HUES6 (cell line): ENCODE results near the gene SPOCD1.

Experiments used
- H3K27ac ChIP-seq: 2 replicates; pipeline ENCODE4 v1.7.0; 2013; ENCODE audit warnings: low read depth, mild to moderate bottlenecking, low read length, inconsistent platforms
- H3K27me3 ChIP-seq: 2 replicates; pipeline ENCODE4 v1.6.1; 2013; ENCODE audit warnings: low read length; ENCODE audit not compliant: control insufficient read depth, insufficient read depth
- H3K36me3 ChIP-seq: 2 replicates; pipeline ENCODE4 v1.6.1; 2013; ENCODE audit warnings: low read length; ENCODE audit not compliant: control insufficient read depth, insufficient read depth
- H3K4me1 ChIP-seq: 2 replicates; pipeline ENCODE4 v1.6.1; 2013; ENCODE audit warnings: low read length; ENCODE audit not compliant: control insufficient read depth, insufficient read depth
- H3K4me3 ChIP-seq: 2 replicates; pipeline ENCODE4 v1.5.1; 2013; ENCODE audit warnings: low read depth, low read length
- H3K9ac ChIP-seq: one replicate; pipeline ENCODE4 v1.6.1; 2013; ENCODE audit warnings: mild to moderate bottlenecking, low read length
- H3K9me3 ChIP-seq: 2 replicates; pipeline ENCODE4 v1.6.1; 2013; ENCODE audit warnings: low read depth, low read length; ENCODE audit not compliant: control insufficient read depth, insufficient read depth

SPOCD1 gene

GRCh38 chr1:31846484-31846883, 30.7 kb upstream of the SPOCD1 start:
- Histone ChIP-seq H3K36me3 (no peaks in the 10 kb centered on the region), H3K4me1 (no peaks in the 10 kb centered on the region), H3K9ac (no peak overlapping the region), H3K9me3 (no peaks in the 10 kb centered on the region), H3K27ac (no peak overlapping the region), H3K4me3 (no peak overlapping the region), H3K27me3 (no peaks in the 10 kb centered on the region)

GRCh38 chr1:31843506-31843905, 27.7 kb upstream of the SPOCD1 start:
- no peak overlapping the region for H3K27ac ChIP-seq

GRCh38 chr1:31839662-31840343, 24.0 kb upstream of the SPOCD1 start:
- Histone ChIP-seq H3K27ac (no peak overlapping the region), H3K4me1 (no peaks in the 10 kb centered on the region), H3K9ac (no peak overlapping the region)

More at GRCh38 chr1:31843506-31843905, 27.7 kb upstream of the SPOCD1 start:
- Histone ChIP-seq H3K4me1 (no peaks in the 10 kb centered on the region), H3K9ac (no peak overlapping the region), H3K27me3 (no peaks in the 10 kb centered on the region), H3K9me3 (no peaks in the 10 kb centered on the region), H3K4me3 (no peak overlapping the region), H3K36me3 (no peaks in the 10 kb centered on the region)

DNA sequence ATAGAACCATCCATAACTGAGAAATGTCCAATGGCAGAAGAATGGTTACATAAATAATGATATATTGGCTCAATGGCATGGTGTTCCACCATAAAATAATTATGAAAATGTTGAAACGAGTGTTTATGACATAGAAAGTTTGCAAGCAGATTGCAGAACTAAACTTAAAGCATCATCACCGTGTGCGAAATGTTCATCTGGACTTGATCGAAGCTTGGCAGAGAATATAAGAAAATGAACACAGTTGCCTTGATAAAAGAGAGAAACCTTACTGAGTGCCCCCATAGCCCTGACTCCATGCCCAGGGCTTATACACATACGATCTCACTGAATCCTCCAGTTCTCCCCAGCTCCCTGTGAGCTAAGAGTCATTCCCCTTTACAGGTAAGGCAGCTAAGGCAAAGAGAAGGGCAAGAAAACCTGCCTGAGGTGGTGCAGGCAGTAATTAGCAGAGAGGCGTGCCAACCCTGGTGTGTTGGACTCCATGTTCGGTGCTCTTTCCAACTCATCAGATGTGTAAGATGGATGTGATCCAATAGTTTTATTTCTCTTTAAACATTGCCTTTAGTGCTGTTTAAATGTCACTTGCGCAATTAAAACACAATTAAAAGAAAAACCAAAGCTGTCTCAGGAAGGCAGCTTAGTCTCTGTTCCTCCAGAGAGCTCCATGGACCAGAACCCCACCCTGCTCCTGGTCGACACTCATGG, 21.8 kb upstream of the SPOCD1 start:
- H3K27me3 ChIP-seq = no peaks in the 10 kb centered on the region
- H3K36me3 ChIP-seq = no peaks in the 10 kb centered on the region
- H3K9ac ChIP-seq = no peak overlapping the region
- H3K4me3 ChIP-seq = no peak overlapping the region
- no peak overlapping the region for H3K27ac ChIP-seq
- no peaks in the 10 kb centered on the region for H3K4me1 ChIP-seq
- no peaks in the 10 kb centered on the region for H3K9me3 ChIP-seq

More at GRCh38 chr1:31839662-31840343, 24.0 kb upstream of the SPOCD1 start:
- H3K36me3 ChIP-seq = no peaks in the 10 kb centered on the region
- H3K27me3 ChIP-seq = no peaks in the 10 kb centered on the region
- no peak overlapping the region for H3K4me3 ChIP-seq
- H3K9me3 ChIP-seq = no peaks in the 10 kb centered on the region

GRCh38 chr1:31836638-31837037, 20.8 kb upstream of the SPOCD1 start:
- Histone ChIP-seq H3K36me3 (no peaks in the 10 kb centered on the region), H3K9ac (no peak overlapping the region), H3K9me3 (no peaks in the 10 kb centered on the region), H3K4me1 (no peaks in the 10 kb centered on the region), H3K27ac (no peak overlapping the region), H3K27me3 (no peaks in the 10 kb centered on the region), H3K4me3 (no peak overlapping the region)

DNA sequence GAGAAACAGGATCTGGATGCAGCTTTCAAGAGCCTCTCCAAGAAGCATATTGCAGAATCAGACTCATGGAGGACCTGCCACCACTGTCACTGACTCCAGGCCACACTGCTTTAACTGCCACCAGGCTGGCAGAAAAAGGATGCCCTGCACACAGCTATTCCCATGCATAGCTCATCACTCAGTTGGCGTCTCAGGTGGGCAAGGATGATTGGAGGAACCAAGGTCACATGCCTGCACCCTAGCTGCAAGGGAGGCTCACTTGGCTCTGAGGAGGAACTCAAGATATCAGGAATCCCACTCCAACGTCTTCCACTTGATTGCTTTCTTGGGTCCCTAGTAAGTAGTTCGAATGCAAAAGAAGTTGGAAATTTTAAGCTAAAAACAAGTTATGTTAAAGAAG, 19.6 kb upstream of the SPOCD1 start:
- Histone ChIP-seq H3K9me3 (no peaks in the 10 kb centered on the region), H3K27me3 (no peaks in the 10 kb centered on the region), H3K4me1 (no peaks in the 10 kb centered on the region), H3K9ac (no peak overlapping the region), H3K4me3 (no peak overlapping the region), H3K27ac (no peak overlapping the region), H3K36me3 (no peaks in the 10 kb centered on the region)

GRCh38 chr1:31834501-31834900, 18.7 kb upstream of the SPOCD1 start:
- no peak overlapping the region for H3K27ac ChIP-seq
- H3K9me3 ChIP-seq = no peaks in the 10 kb centered on the region
- H3K4me3 ChIP-seq = no peak overlapping the region
- H3K36me3 ChIP-seq = no peaks in the 10 kb centered on the region
- H3K4me1 ChIP-seq = no peaks in the 10 kb centered on the region
- H3K27me3 ChIP-seq = no peaks in the 10 kb centered on the region
- H3K9ac ChIP-seq = no peak overlapping the region

DNA sequence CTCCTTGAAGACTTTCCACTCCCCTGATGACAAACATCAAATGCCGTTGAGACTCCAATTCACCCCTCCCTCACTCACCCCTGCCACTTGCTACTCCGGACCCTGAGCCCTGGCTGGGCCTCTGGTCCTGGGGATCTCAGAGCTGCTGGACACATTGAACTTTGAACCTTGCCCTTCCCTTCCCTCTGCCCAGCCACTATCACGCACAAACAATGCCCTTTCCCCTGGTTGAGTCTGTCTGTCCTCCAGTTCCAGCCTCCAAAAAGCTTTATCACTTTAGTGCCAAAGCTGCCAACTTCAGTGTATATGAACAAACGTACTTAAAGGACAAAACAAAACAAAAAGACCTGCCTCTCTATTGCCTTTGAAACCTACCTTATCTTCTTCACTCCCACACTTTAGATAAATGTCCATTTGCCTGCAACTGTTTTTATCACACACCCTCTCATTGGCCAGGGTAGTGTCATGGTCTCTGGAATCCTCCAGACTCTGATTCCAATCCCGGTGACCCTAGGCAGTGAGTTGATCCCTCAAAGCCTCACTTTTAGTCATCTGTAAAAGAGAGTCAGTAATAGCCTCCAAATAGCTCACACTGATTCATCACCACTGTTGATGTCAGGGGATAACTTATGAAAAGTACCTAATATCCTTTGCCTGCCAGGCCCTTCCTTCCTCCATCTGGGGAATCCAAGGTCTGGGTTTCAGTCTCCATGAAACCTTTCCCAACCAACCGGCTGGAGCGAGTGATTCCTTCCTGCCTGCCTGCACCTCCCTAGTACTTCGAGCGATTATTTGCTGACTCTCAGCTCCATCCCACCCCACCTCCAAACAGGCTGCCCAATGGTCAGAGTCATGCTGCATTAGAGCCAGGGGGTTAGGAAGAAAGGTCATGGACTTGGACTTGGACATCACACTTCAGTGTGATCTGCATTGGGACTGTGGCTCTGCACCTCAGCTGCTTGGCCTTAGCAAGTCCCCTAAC, 15.9 kb upstream of the SPOCD1 start:
- Histone ChIP-seq H3K4me1 (no peaks in the 10 kb centered on the region; the same call in 1 of the 2 replicates), H3K9me3 (no peaks in the 10 kb centered on the region), H3K27me3 (no peaks in the 10 kb centered on the region), H3K9ac (no peak overlapping the region), H3K36me3 (no peaks in the 10 kb centered on the region), H3K27ac (no peak overlapping the region), H3K4me3 (no peak overlapping the region)

- H3K27ac ChIP-seq = no peak overlapping the region
- H3K27me3 ChIP-seq = no peaks in the 10 kb centered on the region
- H3K9me3 ChIP-seq = no peaks in the 10 kb centered on the region
- H3K4me1 ChIP-seq = no peaks in the 10 kb centered on the region; the same call in 1 of the 2 replicates
- H3K4me3 ChIP-seq = no peak overlapping the region
- no peak overlapping the region for H3K9ac ChIP-seq
- H3K36me3 ChIP-seq = no peaks in the 10 kb centered on the region
Observed at GRCh38 chr1:31830511-31830910, 14.7 kb upstream of the SPOCD1 start.

DNA sequence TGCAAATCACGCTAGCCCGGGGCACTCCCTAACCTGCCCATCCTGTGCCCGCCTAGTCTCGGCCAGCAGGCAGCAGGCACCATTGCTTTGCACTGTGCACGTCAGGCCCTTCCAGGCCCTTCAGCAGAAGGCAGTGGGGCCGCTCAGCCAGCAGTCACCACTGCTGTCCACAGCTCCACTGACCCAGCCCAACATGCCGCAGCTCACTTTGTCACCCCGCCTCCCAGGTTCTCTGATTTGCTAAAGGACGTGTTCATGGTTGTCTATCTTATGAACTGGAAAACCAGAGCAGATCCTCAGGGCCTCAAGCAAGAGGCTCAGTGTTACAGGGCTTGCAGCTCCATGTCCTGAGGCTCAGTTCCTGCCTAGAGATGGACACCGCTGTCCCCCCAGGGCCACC, 14.2 kb upstream of the SPOCD1 start:
- Histone ChIP-seq H3K9me3 (no peaks in the 10 kb centered on the region), H3K36me3 (no peaks in the 10 kb centered on the region), H3K27ac (no peak overlapping the region), H3K4me1 (no peaks in the 10 kb centered on the region; the same call in 1 of the 2 replicates), H3K4me3 (no peak overlapping the region), H3K9ac (no peak overlapping the region), H3K27me3 (no peaks in the 10 kb centered on the region)
